Neural progenitor cell (in vitro differentiated cells): ENCODE results near the gene MED16.

Experiments
- CTCF ChIP-seq: fragments of 200-600 bp; sonication (generic); IDR thresholded peaks from 2 replicates; pipeline ENCODE4 v1.5.1; 2017; ENCODE audit warnings: antibody characterized with exemption, mild to moderate bottlenecking
- EZH2 ChIP-seq: fragments of 200-600 bp; sonication (generic); IDR thresholded peaks from 2 replicates; pipeline ENCODE4 v1.6.1; 2017; ENCODE audit warnings: antibody characterized with exemption, mild to moderate bottlenecking, moderate library complexity
- EZH2phosphoT487 ChIP-seq: fragments of 200-600 bp; sonication (generic); IDR thresholded peaks from 2 replicates; pipeline ENCODE4 v1.6.1; 2017; ENCODE audit warnings: antibody characterized with exemption

- TF ChIP-seq CTCF: peak; percentile 15
- peak; percentile 65 for TF ChIP-seq EZH2
- no peak for TF ChIP-seq EZH2phosphoT487
These were observed 49.7 kb downstream of the MED16 start for GRCh38 chr19:843180-843835.
